HFFc6 (cell line): Measurements from ENCODE around the gene MKKS. TPM values are rescaled to one million over a fixed set of nuclear protein-coding genes. Genes with fewer than 3 reads are reported as not detected.

Experiments
- DNase-seq: peaks from one replicate; pipeline ENCODE4 v3.0.0-alpha.2; 2018
- H3K27ac Mint-ChIP-seq: 2 replicates; pipeline ENCODE4 v1.8.0; 2020; ENCODE audit warnings: mild to moderate bottlenecking, mixed read lengths
- H3K27me3 Mint-ChIP-seq: 2 replicates; pipeline ENCODE4 v1.8.0; 2021; ENCODE audit warnings: mild to moderate bottlenecking, moderate library complexity, mixed read lengths; ENCODE audit not compliant: insufficient read depth
- H3K36me3 Mint-ChIP-seq: 2 replicates; pipeline ENCODE4 v1.8.0; 2021; ENCODE audit warnings: low read depth, mixed read lengths
- H3K4me1 Mint-ChIP-seq: 2 replicates; pipeline ENCODE4 v1.8.0; 2020; ENCODE audit warnings: low read depth, mixed read lengths
- H3K4me3 Mint-ChIP-seq: 2 replicates; pipeline ENCODE4 v1.8.0; 2020; ENCODE audit warnings: mild to moderate bottlenecking, moderate library complexity, mixed read lengths
- H3K9me3 Mint-ChIP-seq: 2 replicates; pipeline ENCODE4 v1.8.0; 2020; ENCODE audit warnings: mild to moderate bottlenecking, mixed read lengths
- CTCF ChIP-seq: fragments of 200-600 bp; sonication (generic); IDR thresholded peaks from 2 replicates; pipeline ENCODE4 v1.5.0; 2021; ENCODE audit warnings: antibody characterized with exemption, mild to moderate bottlenecking
- long read RNA-seq: library from polyadenylated mRNA; unstranded; transcript quantifications from one replicate; pipeline ENCODE4 v2.0.0, GENCODE V29; 2019
- total RNA-seq, 6 experiments: library from RNA; stranded (reverse); fragmentation: NEBNext Ultra II Directional; extraction: Animal tissue kit (Norgen Biotek cat#: 25700); gene quantifications; 2 replicates in 1 of 6; 3 replicates in 5 of 6; pipeline ENCODE4 v1.2.3, GENCODE V29; 2021

MKKS gene
- 10 to 100 TPM in 1 of 6 experiments, 1 to 10 TPM in 5; 6.0 to 10.0 (median 8.0) TPM for total RNA-seq
- long read RNA-seq, full-length matches to known transcripts = 24 of 71 reads
- long read RNA-seq, partial matches to known transcripts = 43 of 71 reads
- long read RNA-seq, other reads (novel, unspliced or antisense) = 4 of 71 reads

- Mint-ChIP-seq H3K27me3 (peaks cover 2% of the 10 kb centered on the region; the same call in 1 of the 2 replicates), H3K36me3 (peaks cover 10% of the 10 kb centered on the region), H3K9me3 (no peaks in the 10 kb centered on the region), H3K4me3 (peak within 1 kb of the TSS; percentile 97), H3K4me1 (peaks cover 33% of the 10 kb centered on the region), H3K27ac (peak within 1 kb of the TSS; percentile 94)
- peak; percentile 90 for DNase-seq
- no peak; the same call in 1 of the 2 replicates for TF ChIP-seq CTCF
Measured at GRCh38 chr20:10433623-10434466, at the start of gene MKKS. TSS of gene MKKS (minus strand) at chr20:10434222. CDS start at chr20:10413514, 20,708 bp downstream.

GRCh38 chr20:10483691-10484090, 49.7 kb upstream of the MKKS start:
- no peak for TF ChIP-seq CTCF
- peaks cover 11% of the 10 kb centered on the region for H3K4me1 Mint-ChIP-seq
- H3K4me3 Mint-ChIP-seq = no peak overlapping the region
- H3K27me3 Mint-ChIP-seq = no peaks in the 10 kb centered on the region
- H3K27ac Mint-ChIP-seq = no peak overlapping the region
- H3K36me3 Mint-ChIP-seq = peaks cover 12% of the 10 kb centered on the region
- no peak for DNase-seq
- peaks cover 5% of the 10 kb centered on the region; the same call in 1 of the 2 replicates for H3K9me3 Mint-ChIP-seq

GRCh38 chr20:10481676-10482075, 47.7 kb upstream of the MKKS start:
- no peak overlapping the region for H3K4me3 Mint-ChIP-seq
- TF ChIP-seq CTCF = no peak

GRCh38 chr20:10478930-10479329, 44.9 kb upstream of the MKKS start:
- Mint-ChIP-seq H3K27me3 (peaks cover 1% of the 10 kb centered on the region; the same call in 1 of the 2 replicates), H3K27ac (no peak overlapping the region), H3K4me3 (no peak overlapping the region), H3K4me1 (peaks cover 21% of the 10 kb centered on the region), H3K36me3 (no peaks in the 10 kb centered on the region; the same call in 1 of the 2 replicates), H3K9me3 (no peaks in the 10 kb centered on the region)
- TF ChIP-seq CTCF = no peak; the same call in 1 of the 2 replicates
- no peak for DNase-seq

More at GRCh38 chr20:10481676-10482075, 47.7 kb upstream of the MKKS start:
- no peaks in the 10 kb centered on the region; the same call in 1 of the 2 replicates for H3K36me3 Mint-ChIP-seq
- DNase-seq = no peak
- H3K27ac Mint-ChIP-seq = no peak overlapping the region
- peaks cover 2% of the 10 kb centered on the region for H3K4me1 Mint-ChIP-seq
- no peaks in the 10 kb centered on the region for H3K9me3 Mint-ChIP-seq
- H3K27me3 Mint-ChIP-seq = no peaks in the 10 kb centered on the region

- no peak for TF ChIP-seq CTCF
- Mint-ChIP-seq H3K27ac (no peak overlapping the region), H3K4me3 (no peak overlapping the region)
Measured at GRCh38 chr20:10478205-10478604, 44.2 kb upstream of the MKKS start.

More at GRCh38 chr20:10478205-10478604, 44.2 kb upstream of the MKKS start:
- no peaks in the 10 kb centered on the region; the same call in 1 of the 2 replicates for H3K36me3 Mint-ChIP-seq
- DNase-seq = no peak
- H3K27me3 Mint-ChIP-seq = peaks cover 1% of the 10 kb centered on the region; the same call in 1 of the 2 replicates
- H3K9me3 Mint-ChIP-seq = no peaks in the 10 kb centered on the region
- H3K4me1 Mint-ChIP-seq = peaks cover 21% of the 10 kb centered on the region
